GM21423 (cell line): ENCODE data around the gene ACBD7.

Source experiments
- ATAC-seq: cut with Tn5 transposase; IDR thresholded peaks from one replicate; pipeline ENCODE4 v1.9.1; 2021; ENCODE audit warnings: mild to moderate bottlenecking, moderate library complexity; ENCODE audit not compliant: unreplicated experiment

The ACBD7 gene

DNA sequence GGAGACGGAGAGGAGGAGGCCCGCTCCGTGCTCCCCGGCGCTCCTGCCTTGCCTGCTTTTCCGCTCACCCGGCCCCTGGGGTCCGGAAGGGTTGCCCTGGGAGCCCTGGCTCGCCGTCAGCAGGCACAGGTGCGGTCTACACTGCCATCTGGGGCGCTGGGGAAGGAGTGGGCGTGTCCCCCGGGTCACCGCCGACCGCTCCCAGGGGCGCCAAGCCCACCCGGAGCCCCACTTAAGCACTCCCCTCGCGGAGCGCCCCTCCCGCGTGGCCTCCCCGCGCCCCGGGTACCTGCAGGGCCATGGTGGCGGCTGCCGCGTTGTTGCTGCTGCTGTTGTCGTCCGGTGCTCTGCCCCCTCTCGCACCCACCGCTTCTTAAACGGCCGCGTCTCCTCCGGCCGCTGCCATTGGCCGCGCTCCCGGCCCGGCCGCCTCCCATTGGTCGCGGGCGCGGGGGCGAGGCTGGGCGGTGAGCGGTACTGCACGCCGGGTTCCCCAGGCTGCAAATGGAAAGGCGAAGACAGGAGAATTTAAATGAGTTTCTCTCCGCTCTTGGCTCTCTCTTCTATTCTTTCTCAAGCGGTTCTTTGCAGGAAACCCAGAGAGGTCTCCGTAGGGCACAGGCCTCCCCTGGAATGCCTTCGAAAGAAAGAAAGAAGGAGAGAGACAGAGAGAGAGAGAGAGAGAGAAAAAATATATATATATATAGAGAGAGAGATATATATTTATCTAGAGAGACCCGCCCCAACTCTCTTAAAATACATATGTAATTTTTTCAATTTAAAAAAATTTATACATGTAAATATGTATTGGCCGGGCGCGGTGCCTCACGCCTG is at the start of gene ACBD7:
Gene ACBD7, minus strand, starts transcription at position 349 of the 834 bp plus-strand sequence. Its CDS starts 48 bp downstream, at position 301.
- peak; percentile 99 for ATAC-seq

DNA sequence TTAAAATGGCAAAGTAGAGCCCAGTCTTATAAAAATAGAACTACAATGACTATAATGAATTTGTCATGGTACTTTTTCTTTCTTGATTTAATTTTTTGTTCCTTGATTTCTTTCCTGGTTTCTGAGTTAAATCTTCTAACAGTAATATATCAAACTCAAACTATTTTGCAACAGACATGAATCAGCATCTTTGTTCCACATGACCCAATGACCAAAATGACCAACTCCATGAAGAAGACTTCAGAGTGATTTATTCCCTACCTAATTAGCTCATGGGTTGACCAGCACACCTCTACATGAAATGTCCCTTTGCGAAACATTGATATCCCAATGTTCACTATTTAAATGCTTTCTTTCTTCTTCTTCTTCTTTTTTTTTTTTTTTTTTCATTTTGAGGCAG is 49.1 kb upstream of the ACBD7 start:
- no peak for ATAC-seq

DNA sequence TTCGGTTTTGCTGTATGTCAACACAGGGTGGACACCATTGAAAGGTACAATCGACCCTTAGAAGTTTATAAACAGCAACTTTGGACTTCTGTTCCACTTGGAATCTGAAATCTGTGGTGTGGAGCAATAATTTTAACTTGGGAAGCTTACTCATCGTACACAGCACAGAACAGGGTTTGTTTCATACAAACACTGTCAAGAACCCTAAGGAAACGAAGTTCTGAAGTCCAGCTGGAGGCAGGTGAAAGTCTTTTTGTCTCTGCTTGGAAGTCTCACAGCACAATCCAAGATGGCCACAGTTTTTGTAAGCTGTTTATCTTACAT is 48.4 kb upstream of the ACBD7 start:
- no peak for ATAC-seq

DNA sequence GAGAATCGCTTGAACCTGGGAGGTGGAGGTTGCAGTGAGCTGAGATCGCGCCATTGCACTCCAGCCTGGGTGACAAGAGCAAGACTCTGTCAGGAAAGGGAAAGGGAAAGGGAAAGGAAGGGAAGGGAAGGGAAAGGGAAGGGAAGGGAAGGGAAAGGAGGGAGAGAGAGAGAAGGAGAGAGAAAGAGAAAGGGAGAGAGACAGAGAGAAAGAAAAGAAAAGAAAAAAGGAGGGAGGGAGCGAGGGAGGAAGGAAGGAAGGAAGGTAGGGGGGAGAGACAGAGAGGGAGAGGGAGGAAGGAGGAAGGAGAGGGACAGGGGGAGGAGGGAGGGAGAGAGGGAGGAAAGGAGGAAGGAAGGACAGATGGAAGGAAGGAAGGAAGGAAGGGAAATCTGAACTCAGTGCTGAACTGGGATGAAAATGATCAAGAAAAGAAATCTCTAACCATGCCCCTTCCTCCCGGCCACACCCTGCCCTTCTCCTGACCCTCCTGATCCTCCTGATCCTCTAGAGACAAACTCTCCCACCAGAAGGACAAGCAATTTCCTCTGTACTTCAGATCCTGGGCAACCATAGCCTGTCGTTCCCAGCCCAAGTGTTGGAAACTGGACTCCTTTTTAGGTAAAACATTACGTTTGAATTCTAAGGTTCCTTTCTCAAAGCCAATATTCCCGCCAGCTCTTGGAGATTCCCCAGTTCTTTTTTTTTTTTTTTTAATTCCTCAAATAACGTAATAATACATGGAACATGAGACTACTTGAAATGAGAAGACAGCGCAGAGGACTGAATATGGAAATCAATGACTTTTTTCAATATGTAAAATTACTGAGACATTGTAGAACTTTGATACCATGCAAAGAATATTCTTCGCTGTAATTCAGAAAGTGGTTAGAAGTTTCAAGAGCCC is 47.8 kb upstream of the ACBD7 start:
- no peak for ATAC-seq

DNA sequence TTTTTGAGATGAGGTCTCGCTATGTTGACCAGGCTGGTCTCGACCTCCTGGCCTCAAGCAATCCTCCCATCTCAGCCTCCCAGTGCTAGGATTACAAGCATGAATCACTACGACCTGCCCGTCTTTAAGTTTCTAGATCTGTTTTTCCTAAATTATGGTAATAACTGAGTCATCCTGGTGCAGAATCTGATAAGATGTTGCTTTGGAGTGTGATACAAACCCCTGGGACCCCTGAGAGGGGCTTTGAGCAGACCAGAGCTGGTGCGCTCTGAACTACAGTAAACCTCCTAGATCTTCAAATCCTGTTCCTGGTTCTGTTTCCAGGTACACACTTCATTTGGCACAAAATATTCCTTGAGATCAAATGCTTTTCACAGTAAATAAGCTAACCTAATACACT is 42.8 kb upstream of the ACBD7 start:
- ATAC-seq = no peak

DNA sequence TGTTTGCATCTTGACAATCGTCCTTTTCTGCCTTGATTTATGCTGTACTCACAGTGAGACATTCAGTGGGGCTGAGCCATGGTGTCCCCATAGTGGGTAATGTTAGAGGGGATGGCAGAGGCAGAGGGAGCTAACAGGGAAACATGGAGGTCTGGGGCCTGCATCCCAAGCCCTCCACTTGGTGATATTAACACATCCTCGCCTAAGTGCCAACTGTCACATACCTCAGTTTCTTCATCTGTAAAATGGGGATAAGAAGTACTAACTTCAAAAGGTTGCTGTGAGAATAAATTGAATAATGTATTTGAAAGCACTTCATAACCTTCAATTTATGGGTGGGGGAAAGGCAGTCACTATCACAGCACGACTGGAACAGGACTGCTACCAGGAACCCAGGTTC is 36.3 kb upstream of the ACBD7 start:
- no peak for ATAC-seq

DNA sequence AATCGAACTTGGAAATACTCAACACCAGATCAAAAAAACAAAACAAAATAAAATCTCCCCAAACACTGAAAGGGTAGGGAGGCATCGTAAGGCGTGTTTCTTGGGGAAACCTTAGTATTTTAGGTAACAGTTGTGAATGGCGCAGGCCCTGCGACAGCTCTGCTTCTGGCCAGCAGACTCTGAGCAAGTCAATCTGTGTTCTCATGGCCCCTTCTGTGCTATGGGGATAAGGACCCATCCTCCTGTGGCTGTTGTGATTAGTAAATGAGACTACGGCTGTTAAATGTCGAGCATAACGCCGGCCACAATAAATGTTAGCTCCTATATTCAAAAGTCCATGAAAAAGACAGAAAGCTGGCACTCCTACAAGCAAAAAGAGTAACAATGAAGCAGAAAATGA is 35.6 kb upstream of the ACBD7 start:
- ATAC-seq = no peak

DNA sequence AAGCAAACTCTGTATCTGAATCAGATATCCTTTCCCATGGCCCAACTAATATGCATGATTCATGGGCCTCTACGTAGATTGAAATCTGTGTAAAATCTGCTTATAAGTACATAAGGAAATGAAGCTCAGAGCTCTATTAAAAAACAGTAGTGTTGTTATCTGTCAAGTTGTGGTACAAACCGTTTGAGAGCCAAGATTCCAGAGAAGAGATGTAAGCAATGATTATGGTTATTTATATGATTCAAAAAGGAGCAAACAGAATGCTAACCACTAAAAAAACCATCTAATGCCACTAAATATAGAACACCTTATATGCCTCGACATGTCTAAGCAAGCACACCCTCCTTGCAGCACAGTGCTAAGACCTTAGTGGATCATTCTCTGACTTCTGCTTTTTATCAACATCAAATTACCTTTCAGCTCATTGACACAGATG is 35.2 kb upstream of the ACBD7 start:
- no peak for ATAC-seq

DNA sequence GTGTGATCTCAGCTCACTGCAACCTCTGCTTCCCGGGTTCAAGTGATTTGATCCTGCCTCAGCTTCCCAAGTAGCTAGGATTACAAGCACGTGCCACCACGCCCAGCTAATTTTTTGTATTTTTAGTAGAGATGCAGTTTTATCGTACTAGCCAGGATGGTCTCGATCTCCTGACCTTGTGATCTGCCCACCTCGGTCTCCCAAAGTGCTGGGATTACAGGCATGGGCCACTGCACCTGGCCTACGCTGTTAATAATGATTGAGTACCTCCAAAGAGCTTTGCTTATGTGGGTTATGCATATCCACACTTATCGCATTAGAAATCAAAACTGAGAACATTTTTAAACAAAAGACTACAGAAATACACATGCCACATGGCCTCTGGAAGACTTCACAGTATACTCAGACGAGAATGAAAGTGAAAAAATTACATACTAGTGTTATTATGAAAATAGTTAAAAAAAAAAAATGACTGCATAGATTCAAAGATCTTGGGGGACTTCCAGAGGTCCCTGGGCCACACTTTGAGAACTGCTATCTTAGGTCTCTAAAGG is 34.0 kb upstream of the ACBD7 start:
- peak; percentile 79 for ATAC-seq

DNA sequence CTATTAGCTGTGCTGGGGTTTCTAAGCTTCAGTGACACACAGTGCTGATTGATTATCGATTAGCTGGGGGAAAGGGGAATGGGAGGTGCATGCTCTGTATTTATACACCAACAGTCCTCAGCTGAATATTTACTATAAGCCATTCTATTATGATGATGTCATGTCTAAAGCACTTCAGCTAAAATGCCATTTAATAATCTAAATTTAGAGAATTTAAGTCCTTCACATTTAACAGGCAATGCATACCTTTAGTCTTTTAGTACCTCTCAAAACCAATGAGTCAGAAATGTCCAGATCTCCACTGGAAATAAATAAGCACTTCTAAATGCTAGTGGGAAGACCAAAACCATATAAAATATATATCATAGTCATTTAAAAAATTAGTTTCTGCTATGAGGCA is 33.1 kb upstream of the ACBD7 start:
- ATAC-seq = no peak

DNA sequence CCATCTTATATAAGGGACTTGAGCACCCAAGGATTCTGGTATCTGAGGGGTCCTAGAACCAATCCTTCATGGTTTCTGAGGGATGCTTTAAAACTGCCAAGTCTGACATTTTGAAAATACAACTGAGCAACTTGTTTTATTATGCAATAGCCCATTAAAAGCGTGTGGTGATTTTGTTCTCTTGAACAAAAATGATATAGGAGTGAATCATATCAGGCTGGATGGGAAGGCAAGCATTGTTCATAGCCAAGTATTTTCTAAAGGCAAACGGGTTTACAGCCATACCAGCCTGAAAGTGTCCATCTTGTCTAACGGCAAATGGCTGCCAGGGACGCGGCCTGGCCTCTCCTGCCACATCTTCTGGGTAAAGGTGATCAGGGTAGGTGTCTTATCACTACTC is 31.9 kb upstream of the ACBD7 start:
- ATAC-seq = no peak

DNA sequence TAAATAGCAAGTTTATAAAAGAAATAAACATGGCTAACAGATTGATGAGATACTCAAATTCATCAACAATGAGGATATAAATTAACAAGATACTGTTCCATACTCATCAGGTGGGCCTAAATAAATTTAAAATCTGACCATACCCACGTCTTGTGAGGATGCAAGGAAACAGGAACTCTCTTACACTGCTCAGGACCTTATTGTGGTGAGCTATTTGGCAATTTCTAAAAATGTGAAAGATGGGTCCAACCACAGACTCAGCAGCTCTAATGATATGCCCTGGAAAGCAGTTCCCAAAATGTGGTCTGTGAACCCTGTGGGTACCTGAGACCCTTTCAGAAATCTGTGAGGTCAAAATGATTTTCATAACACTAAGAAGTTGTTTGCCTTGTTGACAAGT is 30.0 kb upstream of the ACBD7 start:
- ATAC-seq = no peak

DNA sequence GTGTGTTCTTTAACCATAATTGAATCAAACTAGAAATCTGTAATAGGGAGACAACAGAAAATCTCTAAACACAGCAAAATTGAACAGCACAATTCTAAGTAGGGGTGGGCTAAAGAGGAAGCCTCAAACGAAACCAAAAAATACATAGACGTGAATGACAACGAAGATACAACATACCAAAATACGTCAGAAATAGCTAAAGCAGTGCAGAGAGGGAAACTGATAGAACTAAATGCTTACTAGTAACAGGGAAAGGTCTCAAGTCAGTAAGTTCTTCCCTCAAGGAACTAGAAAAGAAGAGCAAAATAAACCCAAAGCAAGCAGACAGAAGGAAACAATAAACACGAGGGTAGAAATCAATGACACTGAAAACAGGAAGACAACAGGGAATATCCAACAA is 27.6 kb upstream of the ACBD7 start:
- ATAC-seq = no peak

DNA sequence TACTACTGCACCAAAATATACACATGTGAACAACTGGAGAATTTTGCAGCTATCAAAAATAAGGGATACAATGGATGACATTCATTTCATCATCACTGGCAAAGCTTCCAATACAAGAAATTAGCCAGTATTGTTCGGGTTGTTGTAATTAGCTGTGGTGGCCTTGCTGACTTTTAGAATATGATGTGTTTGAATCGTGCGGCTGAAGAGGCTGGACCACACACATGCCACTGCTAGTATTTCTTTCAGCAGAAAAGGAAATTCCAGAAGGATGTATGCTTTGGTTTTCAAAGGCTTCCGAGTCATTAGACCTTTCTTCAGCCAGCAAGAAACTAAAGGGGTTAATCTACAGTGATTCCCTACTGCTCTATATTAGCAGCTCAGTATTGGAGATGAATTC is 25.2 kb upstream of the ACBD7 start:
- ATAC-seq = no peak

DNA sequence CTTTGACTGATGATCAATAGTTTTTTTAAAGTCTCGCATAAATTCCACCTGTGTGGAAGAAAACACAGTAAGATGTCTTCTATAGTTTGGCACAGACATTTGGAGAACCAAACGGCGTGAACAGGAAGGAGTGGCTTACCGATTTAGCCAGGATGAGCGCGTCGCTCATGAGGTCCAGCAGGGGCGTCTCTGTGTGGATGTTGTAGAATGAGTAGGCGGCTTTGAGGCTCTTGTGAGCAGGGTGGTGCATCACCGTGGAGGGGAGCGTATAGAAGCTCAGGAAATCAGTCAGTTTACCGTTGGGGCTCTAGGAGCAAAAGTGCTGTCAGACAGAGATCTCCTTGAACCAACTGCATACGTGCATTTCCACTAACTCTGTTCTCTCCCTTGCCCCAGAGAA is 24.1 kb upstream of the ACBD7 start:
- ATAC-seq = no peak

DNA sequence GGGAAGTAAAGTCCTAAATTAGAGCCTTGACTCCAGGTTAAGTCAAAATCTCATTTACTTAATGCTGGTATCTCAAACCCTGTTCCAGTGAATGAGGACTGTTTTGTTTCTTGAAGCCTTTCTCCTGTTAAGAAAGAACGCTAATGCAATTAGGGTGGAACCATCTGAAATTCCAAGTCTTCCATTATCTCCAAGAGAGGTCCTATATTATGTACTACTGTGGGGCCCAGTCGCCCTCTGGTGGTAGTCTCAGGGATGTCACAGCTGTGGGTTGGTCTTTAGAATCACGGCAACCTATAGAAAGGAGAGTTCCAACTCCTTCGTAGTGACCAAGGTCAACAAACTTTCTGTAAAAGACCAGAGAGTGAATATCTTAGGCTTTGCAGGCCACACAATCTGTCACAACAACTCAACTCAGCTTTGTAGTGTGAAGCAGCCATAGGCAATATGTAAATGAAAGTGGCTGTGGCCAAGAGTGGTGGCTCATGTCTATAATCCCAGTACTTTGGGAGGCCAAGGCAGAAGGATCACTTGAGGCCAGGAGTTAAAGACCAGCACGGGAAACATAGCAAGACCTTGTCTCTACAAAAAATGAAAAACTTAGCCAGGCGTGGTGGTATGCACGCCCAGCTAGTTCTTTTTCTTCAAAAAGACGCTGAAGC is 17.9 kb upstream of the ACBD7 start:
- ATAC-seq = peak; percentile 74

DNA sequence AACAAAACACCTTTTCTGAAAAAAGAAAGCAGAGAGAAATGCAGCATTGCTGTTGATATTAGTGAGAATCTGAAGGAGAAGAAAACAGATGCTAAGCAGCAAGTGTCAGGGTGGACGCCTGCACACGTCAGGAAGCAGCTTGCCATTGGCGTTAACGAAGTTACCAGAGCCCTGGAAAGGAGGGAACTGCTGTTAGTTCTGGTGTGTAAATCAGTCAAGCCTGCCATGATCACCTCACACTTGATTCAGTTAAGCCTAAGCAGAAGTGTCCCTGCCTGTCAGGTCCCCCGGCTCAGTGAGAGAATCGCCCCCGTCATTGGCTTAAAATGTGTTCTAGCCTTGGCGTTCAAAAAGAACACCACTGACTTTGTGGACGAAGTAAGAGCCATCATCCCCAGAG is 14.9 kb upstream of the ACBD7 start:
- ATAC-seq = no peak

DNA sequence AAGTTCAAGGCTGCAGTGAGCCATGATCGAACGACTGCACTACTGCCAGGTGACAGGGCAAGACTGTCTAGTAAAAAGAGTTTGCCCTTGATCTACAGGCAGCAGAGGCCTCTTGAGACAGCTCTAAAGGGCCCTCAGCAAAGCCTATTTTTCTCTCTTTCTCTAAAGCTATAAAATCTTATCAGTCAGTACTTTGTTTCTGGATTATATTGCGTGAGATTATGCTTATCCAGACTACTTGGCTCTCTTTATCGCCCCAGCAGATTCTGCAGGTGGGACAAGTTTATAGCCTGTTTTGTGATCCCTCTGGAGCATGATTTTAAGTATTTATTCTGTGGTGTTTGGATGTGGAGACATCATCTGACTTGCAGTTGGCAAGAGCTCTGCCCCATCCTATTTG is 11.3 kb upstream of the ACBD7 start:
- ATAC-seq = no peak

DNA sequence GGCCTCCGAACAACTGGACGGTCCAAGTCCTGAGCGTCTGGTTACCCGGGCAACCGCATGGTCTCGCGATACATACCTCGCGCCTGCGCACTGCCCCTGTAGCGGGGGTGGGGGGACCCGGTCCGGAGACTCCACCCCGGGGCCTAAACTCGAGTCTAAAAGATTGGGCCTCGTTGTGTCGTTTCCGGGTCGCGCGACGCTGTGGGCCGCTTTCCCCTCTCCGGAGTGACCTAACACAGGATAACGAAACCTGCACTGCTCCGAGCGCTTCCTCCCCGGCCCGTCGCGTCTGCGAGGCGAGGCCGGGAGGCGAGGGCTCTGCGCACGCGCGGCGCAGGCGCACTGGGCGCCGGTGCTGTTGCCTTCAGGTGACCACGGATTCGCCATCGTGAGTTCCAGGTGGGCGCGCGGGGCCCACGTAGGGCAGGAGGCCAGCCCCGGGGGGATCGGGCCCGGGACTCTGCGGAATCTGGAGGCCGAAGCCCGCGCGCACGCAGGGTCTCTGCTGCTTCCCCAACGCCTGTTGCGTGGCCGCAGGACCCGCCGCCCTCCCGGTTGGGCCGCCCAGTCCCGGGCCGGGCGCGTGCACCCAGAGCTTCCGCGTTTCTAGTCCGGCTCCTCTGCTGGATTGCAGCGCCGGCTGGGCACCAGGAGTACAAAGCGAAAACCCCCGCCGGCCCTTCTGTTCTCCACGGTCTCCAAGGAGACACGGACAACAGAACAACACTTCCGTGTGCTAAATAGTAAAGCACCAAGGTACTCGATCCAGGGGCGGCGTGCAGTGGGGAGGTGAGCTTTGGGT is 8.6 kb upstream of the ACBD7 start, which contains the start of gene RPP38:
Gene RPP38, plus strand, starts transcription at position 345 of the 802 bp plus-strand sequence. CDS start 5,960 bp downstream, outside the sequence.
- peak; percentile 79 for ATAC-seq

DNA sequence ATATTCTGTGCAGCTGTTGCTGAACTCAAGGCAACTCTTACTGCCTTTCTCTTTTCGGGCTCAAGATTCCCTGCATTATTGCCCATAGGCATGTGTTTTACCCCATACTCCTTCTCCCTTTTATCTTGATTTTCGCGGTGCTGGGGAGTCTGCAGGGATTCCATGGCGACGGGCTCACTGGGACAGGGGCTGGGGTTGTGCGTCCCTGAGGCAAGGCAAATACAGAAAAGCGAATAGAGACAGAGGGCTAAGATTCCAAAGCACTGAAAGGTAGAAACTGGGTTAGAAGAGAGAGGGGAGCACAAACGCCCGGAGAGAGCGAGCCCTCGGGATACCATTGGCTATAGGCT is 8.1 kb upstream of the ACBD7 start:
- ATAC-seq = peak; percentile 21
